Measurements from ENCODE around the gene SOX30. TPM values are rescaled to one million over a fixed set of nuclear protein-coding genes. Genes with fewer than 3 reads are reported as not detected.
"Not testable (repeated sequence)": the region's sequence is repeated elsewhere in the genome, so short reads cannot be mapped to it uniquely, and the experiment has no call there.

The SOX30 gene
- not detected for total RNA-seq

- intact Hi-C loops (cut with DNase I): no loop called here
- no peak for DNase-seq
Measured at GRCh38 chr5:157652377-157652692, at the start of gene SOX30. Gene SOX30 (minus strand): TSS chr5:157652438. CDS start chr5:157652078, 360 bp downstream.

GRCh38 chr5:157698674-157699073, 46.4 kb upstream of the SOX30 start:
- H3K27me3 ChIP-seq; H3K4me1 ChIP-seq; H3K9me3 ChIP-seq; ATAC-seq; H3K27ac ChIP-seq; H3K36me3 ChIP-seq (replicated peaks in 1 of 2; ENCODE audit: insufficient read depth in 1 of 2, low read depth in 2 of 2); DNase-seq; H3K4me3 ChIP-seq; intact Hi-C loops (cut with DNase I): not testable (repeated sequence)
- 61 to 77% methylated on average over 4 of the region's 4 CpGs for WGBS, 2 donors

More at GRCh38 chr5:157652377-157652692, at the start of gene SOX30:
- H3K9me3 ChIP-seq: no peaks in the 10 kb centered on the region
- ATAC-seq: no peak
- 89 to 90% methylated on average over 15 of the region's 15 CpGs for WGBS, 2 donors
- peaks cover 9% of the 10 kb centered on the region for H3K4me1 ChIP-seq
- H3K27ac ChIP-seq: no peak within 1 kb of the TSS
- no peaks in the 10 kb centered on the region for H3K36me3 ChIP-seq (replicated peaks in 1 of 2; ENCODE audit: insufficient read depth in 1 of 2, low read depth in 2 of 2)
- H3K4me3 ChIP-seq: no peak within 1 kb of the TSS
- no peak for TF ChIP-seq POLR2A (IDR thresholded peaks at IDR 0.05)
- TF ChIP-seq CTCF (IDR thresholded peaks at IDR 0.05): no peak
- H3K27me3 ChIP-seq: no peaks in the 10 kb centered on the region

- H3K9me3 ChIP-seq; intact Hi-C loops (cut with DNase I); H3K27me3 ChIP-seq; H3K27ac ChIP-seq; ATAC-seq; H3K4me3 ChIP-seq; DNase-seq; H3K36me3 ChIP-seq (replicated peaks in 1 of 2; ENCODE audit: insufficient read depth in 1 of 2, low read depth in 2 of 2); H3K4me1 ChIP-seq: not testable (repeated sequence)
- 77 to 87% methylated on average over 3 of the region's 3 CpGs for WGBS, 2 donors
Measured at GRCh38 chr5:157696154-157696553, 43.9 kb upstream of the SOX30 start.

GRCh38 chr5:157693816-157694215, 41.6 kb upstream of the SOX30 start:
- ATAC-seq; H3K4me3 ChIP-seq; H3K36me3 ChIP-seq (replicated peaks in 1 of 2; ENCODE audit: insufficient read depth in 1 of 2, low read depth in 2 of 2); intact Hi-C loops (cut with DNase I); DNase-seq; H3K27ac ChIP-seq; H3K27me3 ChIP-seq; H3K4me1 ChIP-seq; H3K9me3 ChIP-seq: not testable (repeated sequence)
- 91% methylated on average over 11 of the region's 25 CpGs; no CpG with 5 or more reads in 1 of the 2 donors for WGBS, 2 donors

GRCh38 chr5:157690690-157691433, 38.6 kb upstream of the SOX30 start:
- WGBS, 2 donors: 66 to 81% methylated on average over 35 to 53 of the region's 53 CpGs
- Histone ChIP-seq H3K27me3 (no peaks in the 10 kb centered on the region), H3K4me3 (no peak overlapping the region), H3K4me1 (no peaks in the 10 kb centered on the region), H3K9me3 (no peaks in the 10 kb centered on the region), H3K36me3 (replicated peaks in 1 of 2; ENCODE audit: insufficient read depth in 1 of 2, low read depth in 2 of 2) (no peaks in the 10 kb centered on the region), H3K27ac (no peak overlapping the region)
- ATAC-seq (no peak), DNase-seq (no peak)
- TF ChIP-seq POLR2A (IDR thresholded peaks at IDR 0.05): no peak
- TF ChIP-seq CTCF (IDR thresholded peaks at IDR 0.05): no peak
- intact Hi-C loops (cut with DNase I): no loop called here

- DNase-seq (peak in 3 of 4 donors; percentile 3 to 12 (median 12)), ATAC-seq (no peak)
- no peak overlapping the region for H3K27ac ChIP-seq
- 66 to 72% methylated on average over 37 to 51 of the region's 52 CpGs for WGBS, 2 donors
- no peaks in the 10 kb centered on the region for H3K4me1 ChIP-seq
- H3K4me3 ChIP-seq: no peak overlapping the region
- no peaks in the 10 kb centered on the region for H3K9me3 ChIP-seq
- H3K36me3 ChIP-seq (replicated peaks in 1 of 2; ENCODE audit: insufficient read depth in 1 of 2, low read depth in 2 of 2): no peaks in the 10 kb centered on the region
- no peaks in the 10 kb centered on the region for H3K27me3 ChIP-seq
- TF ChIP-seq CTCF (IDR thresholded peaks at IDR 0.05) (no peak), POLR2A (IDR thresholded peaks at IDR 0.05) (no peak)
- intact Hi-C loops (cut with DNase I): no loop called here
Measured at GRCh38 chr5:157689942-157690689, 37.9 kb upstream of the SOX30 start.

Measured in body of pancreas (tissue), 4 donors.